ENCODE results near the gene NDC80.

DNA sequence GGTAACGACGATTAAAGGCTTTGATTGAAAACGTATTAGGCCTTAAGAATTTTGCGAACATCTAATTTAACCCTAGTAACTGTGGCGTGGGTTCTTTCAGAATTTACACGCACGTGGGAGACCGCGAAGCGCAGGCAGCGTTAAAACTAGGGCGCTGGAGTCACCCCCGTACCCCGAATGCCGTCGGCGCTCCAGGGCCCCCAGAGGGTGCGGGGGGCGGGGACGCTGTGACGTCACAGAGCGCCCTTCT lies 83.5 kb downstream of the NDC80 start:
- no peak for TF ChIP-seq ARNT (IDR thresholded peaks at IDR 0.05)
- no peak for TF ChIP-seq SP1 (IDR thresholded peaks at IDR 0.05)
- no peak for TF ChIP-seq FOXA1 (IDR thresholded peaks at IDR 0.05)
- no peak for TF ChIP-seq FOXK2 (IDR thresholded peaks at IDR 0.05)
- TF ChIP-seq ZNF384 (IDR thresholded peaks at IDR 0.05): no peak
- TF ChIP-seq TARDBP (IDR thresholded peaks at IDR 0.05): no peak
- TF ChIP-seq PKNOX1 (IDR thresholded peaks at IDR 0.05): no peak

All from HEK293T (cell line).